ENCODE data around the gene MAGI2. TPM values are rescaled to one million over a fixed set of nuclear protein-coding genes. Genes with fewer than 3 reads are reported as not detected.

The MAGI2 gene
- total and polyA plus RNA-seq, 2 of the 13 experiments (the other 11 are each of a cell fraction or from before 2014, with no cell fraction given) = 1.5 to 3.8 TPM

DNA sequence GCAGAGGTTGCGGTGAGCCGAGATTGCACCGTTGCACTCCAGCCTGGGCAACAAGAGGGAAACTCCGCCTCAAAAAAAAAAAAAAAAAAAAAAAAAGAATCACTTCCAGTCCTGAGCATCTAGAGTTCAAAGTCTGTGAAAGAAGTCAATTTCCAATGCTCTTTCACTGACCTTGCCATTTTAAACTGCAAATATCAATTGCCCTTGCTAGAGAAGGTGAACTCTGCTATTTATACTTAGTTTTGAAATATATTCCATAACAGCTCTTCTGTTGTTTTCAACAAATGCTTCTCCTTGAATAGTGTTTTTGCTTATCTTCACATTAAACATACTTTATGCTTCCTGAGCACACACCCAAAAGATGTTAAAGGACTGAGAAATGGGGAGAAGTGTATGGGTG, 1323.6 kb downstream of the MAGI2 start (continued):
- TF ChIP-seq SOX6 (IDR thresholded peaks at IDR 0.05) = no peak
- peak; percentile 80 for TF ChIP-seq SOX6 (CRISPR knock-in tag; IDR thresholded peaks at IDR 0.05)
- TF ChIP-seq NFIC (IDR thresholded peaks at IDR 0.05; ENCODE audit: low read length) = 0 out of 2 replicates have a peak, but pooled peaks have one; percentile 44
- TF ChIP-seq, protein P1, sequence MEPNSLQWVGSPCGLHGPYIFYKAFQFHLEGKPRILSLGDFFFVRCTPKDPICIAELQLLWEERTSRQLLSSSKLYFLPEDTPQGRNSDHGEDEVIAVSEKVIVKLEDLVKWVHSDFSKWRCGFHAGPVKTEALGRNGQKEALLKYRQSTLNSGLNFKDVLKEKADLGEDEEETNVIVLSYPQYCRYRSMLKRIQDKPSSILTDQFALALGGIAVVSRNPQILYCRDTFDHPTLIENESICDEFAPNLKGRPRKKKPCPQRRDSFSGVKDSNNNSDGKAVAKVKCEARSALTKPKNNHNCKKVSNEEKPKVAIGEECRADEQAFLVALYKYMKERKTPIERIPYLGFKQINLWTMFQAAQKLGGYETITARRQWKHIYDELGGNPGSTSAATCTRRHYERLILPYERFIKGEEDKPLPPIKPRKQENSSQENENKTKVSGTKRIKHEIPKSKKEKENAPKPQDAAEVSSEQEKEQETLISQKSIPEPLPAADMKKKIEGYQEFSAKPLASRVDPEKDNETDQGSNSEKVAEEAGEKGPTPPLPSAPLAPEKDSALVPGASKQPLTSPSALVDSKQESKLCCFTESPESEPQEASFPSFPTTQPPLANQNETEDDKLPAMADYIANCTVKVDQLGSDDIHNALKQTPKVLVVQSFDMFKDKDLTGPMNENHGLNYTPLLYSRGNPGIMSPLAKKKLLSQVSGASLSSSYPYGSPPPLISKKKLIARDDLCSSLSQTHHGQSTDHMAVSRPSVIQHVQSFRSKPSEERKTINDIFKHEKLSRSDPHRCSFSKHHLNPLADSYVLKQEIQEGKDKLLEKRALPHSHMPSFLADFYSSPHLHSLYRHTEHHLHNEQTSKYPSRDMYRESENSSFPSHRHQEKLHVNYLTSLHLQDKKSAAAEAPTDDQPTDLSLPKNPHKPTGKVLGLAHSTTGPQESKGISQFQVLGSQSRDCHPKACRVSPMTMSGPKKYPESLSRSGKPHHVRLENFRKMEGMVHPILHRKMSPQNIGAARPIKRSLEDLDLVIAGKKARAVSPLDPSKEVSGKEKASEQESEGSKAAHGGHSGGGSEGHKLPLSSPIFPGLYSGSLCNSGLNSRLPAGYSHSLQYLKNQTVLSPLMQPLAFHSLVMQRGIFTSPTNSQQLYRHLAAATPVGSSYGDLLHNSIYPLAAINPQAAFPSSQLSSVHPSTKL (CRISPR knock-in tag; IDR thresholded peaks at IDR 0.05) = peak; percentile 57
- TF ChIP-seq ZNF253 (CRISPR knock-in tag; IDR thresholded peaks at IDR 0.05; ENCODE audit: borderline replicate concordance) = no peak
- peak; percentile 83 for TF ChIP-seq HNF4A (CRISPR knock-in tag; IDR thresholded peaks at IDR 0.05)
- peak; percentile 92 for TF ChIP-seq ESRRA (CRISPR knock-in tag; IDR thresholded peaks at IDR 0.05; ENCODE audit: low read depth)
- no peak for TF ChIP-seq RXRA (CRISPR knock-in tag; IDR thresholded peaks at IDR 0.05)
- TF ChIP-seq, protein P2, sequence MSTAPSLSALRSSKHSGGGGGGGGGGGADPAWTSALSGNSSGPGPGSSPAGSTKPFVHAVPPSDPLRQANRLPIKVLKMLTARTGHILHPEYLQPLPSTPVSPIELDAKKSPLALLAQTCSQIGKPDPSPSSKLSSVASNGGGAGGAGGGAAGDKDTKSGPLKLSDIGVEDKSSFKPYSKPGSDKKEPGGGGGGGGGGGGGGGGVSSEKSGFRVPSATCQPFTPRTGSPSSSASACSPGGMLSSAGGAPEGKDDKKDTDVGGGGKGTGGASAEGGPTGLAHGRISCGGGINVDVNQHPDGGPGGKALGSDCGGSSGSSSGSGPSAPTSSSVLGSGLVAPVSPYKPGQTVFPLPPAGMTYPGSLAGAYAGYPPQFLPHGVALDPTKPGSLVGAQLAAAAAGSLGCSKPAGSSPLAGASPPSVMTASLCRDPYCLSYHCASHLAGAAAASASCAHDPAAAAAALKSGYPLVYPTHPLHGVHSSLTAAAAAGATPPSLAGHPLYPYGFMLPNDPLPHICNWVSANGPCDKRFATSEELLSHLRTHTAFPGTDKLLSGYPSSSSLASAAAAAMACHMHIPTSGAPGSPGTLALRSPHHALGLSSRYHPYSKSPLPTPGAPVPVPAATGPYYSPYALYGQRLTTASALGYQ (CRISPR knock-in tag; IDR thresholded peaks at IDR 0.05) = no peak
- TF ChIP-seq EP300 (IDR thresholded peaks at IDR 0.05; ENCODE audit: low read depth in 2 of 2, low read length in 2 of 2) = peak in 1 of 2 experiments; percentile 62; a peak in 2 of 4 replicates
- TF ChIP-seq EP300 (CRISPR knock-in tag; IDR thresholded peaks at IDR 0.05; ENCODE audit: borderline replicate concordance) = no peak
- peak; percentile 55; the same call in 1 of the 2 replicates for TF ChIP-seq POGZ (CRISPR knock-in tag; IDR thresholded peaks at IDR 0.05)
- no peak for TF ChIP-seq EHMT2 (IDR thresholded peaks at IDR 0.05; ENCODE audit: borderline replicate concordance, low read depth, low read length)
- peak; percentile 78; the same call in 1 of the 2 replicates for TF ChIP-seq FOXJ3 (CRISPR knock-in tag; IDR thresholded peaks at IDR 0.05; ENCODE audit: borderline replicate concordance)
- TF ChIP-seq ZMYM4 (CRISPR knock-in tag; IDR thresholded peaks at IDR 0.05) = no peak
- peak; percentile 86 for TF ChIP-seq NR2F2 (IDR thresholded peaks at IDR 0.05; ENCODE audit: borderline replicate concordance, low read depth)
- TF ChIP-seq FOXA3 (CRISPR knock-in tag; IDR thresholded peaks at IDR 0.05) = peak; percentile 64
- 0 out of 2 replicates have a peak, but pooled peaks have one; percentile 24 for TF ChIP-seq HDAC2 (CRISPR knock-in tag; IDR thresholded peaks at IDR 0.05)
- no peak for TF ChIP-seq ZNF674 (CRISPR knock-in tag; IDR thresholded peaks at IDR 0.05; ENCODE audit: low read depth)
- TF ChIP-seq CREB1 (IDR thresholded peaks at IDR 0.05) = no peak
- peak; percentile 24; the same call in 1 of the 2 replicates for TF ChIP-seq CREB1 (CRISPR knock-in tag; IDR thresholded peaks at IDR 0.05)
- peak; percentile 32; the same call in 1 of the 2 replicates for TF ChIP-seq CREM (IDR thresholded peaks at IDR 0.05)
- no peak for TF ChIP-seq CREM (CRISPR knock-in tag; IDR thresholded peaks at IDR 0.05)
- TF ChIP-seq HDAC1 (CRISPR knock-in tag; IDR thresholded peaks at IDR 0.05) = peak; percentile 64
- TF ChIP-seq NR2F6 (IDR thresholded peaks at IDR 0.05) = peak; percentile 80
- no peak for TF ChIP-seq NR2F6 (CRISPR knock-in tag; IDR thresholded peaks at IDR 0.05)
- TF ChIP-seq ZMYM2 (CRISPR knock-in tag; IDR thresholded peaks at IDR 0.05) = peak; percentile 22; the same call in 1 of the 2 replicates
- TF ChIP-seq ZNF788 (CRISPR knock-in tag; IDR thresholded peaks at IDR 0.05; ENCODE audit: borderline replicate concordance) = no peak
- 0 out of 2 replicates have a peak, but pooled peaks have one; percentile 43 for TF ChIP-seq RCOR2 (CRISPR knock-in tag; IDR thresholded peaks at IDR 0.05)
- no peak for TF ChIP-seq ZNF7 (CRISPR knock-in tag; IDR thresholded peaks at IDR 0.05)
